HL-60 (cell line): Measurements from ENCODE around the gene LRRC58.

ENCODE experiments used
- GABPA ChIP-seq: IDR thresholded peaks from 2 replicates; pipeline ENCODE4 v1.6.1; 2012; ENCODE audit warnings: low read depth
- POLR2AphosphoS5 ChIP-seq: IDR thresholded peaks from 2 replicates; pipeline ENCODE4 v1.6.1; 2012; ENCODE audit warnings: low read depth
- TF ChIP-seq, protein P1 (sequence below): IDR thresholded peaks from one replicate; pipeline ENCODE4 v1.5.1; 2011; ENCODE audit warnings: low read length, control low read depth, inconsistent platforms; ENCODE audit not compliant: insufficient read depth

DNA sequence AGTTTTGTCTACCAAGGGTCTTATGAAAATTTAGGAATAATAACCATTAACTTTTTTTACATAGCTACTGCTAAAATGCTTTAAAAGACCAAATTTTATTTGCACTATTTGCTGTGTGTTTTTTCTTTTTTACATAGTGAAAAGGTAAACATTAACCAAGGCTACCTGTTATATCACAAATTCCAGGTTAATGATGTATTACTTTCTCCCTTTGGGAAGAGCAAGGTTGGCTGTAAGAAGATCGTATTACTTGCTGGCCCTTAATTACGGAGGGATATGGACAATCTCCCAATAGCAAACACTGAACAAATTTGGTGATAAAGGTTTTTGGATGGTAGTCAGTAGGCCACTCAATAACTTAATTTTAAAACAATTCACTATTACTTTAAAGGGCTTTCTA, 22.4 kb downstream of the LRRC58 start:
- TF ChIP-seq, protein P1, sequence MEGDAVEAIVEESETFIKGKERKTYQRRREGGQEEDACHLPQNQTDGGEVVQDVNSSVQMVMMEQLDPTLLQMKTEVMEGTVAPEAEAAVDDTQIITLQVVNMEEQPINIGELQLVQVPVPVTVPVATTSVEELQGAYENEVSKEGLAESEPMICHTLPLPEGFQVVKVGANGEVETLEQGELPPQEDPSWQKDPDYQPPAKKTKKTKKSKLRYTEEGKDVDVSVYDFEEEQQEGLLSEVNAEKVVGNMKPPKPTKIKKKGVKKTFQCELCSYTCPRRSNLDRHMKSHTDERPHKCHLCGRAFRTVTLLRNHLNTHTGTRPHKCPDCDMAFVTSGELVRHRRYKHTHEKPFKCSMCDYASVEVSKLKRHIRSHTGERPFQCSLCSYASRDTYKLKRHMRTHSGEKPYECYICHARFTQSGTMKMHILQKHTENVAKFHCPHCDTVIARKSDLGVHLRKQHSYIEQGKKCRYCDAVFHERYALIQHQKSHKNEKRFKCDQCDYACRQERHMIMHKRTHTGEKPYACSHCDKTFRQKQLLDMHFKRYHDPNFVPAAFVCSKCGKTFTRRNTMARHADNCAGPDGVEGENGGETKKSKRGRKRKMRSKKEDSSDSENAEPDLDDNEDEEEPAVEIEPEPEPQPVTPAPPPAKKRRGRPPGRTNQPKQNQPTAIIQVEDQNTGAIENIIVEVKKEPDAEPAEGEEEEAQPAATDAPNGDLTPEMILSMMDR, result no peak
- TF ChIP-seq GABPA (no peak), POLR2AphosphoS5 (no peak)
